ENCODE measurements around the gene AFTPH. TPM values are rescaled to one million over a fixed set of nuclear protein-coding genes. Genes with fewer than 3 reads are reported as not detected.

Gene AFTPH
- polyA plus RNA-seq, 2 of the 4 experiments (the other 2 are of a cell fraction): 24.0 to 51.4 TPM

GRCh38 chr2:64477979-64478378 is 46.1 kb upstream of the AFTPH start:
- Histone ChIP-seq H3K4me2 (no peak overlapping the region), H3K4me1 (no peaks in the 10 kb centered on the region), H3K9me3 (no peaks in the 10 kb centered on the region), H3K4me3 (no peak overlapping the region), H3K27ac (no peak overlapping the region)
- 93% methylated on average over 4 of the region's 4 CpGs for WGBS (ENCODE audit: missing lambda C conversion rate)
- TF ChIP-seq NPAS2 (CRISPR knock-in tag; IDR thresholded peaks at IDR 0.05; ENCODE audit: borderline replicate concordance) (no peak), MAX (IDR thresholded peaks at IDR 0.05) (no peak), TP53 (CRISPR knock-in tag; IDR thresholded peaks at IDR 0.05) (no peak), CBX8 (IDR thresholded peaks at IDR 0.05) (no peak), ZNF302 (CRISPR knock-in tag; IDR thresholded peaks at IDR 0.05) (no peak), JUN (IDR thresholded peaks at IDR 0.05) (no peak), REST (IDR thresholded peaks at IDR 0.05) (no peak), HOXB13 (CRISPR knock-in tag; IDR thresholded peaks at IDR 0.05; ENCODE audit: low read depth) (no peak), ESRRA (IDR thresholded peaks at IDR 0.05; ENCODE audit: borderline replicate concordance, low read length) (no peak), RCOR1 (IDR thresholded peaks at IDR 0.05; ENCODE audit: low read depth, low read length) (no peak)
- ChIA-PET POLR2A (no interaction called here), CTCF (interaction anchor here (5.5 to 14.3 kb wide), 3 partner anchors 10 to 151 kb away, joined by 38 to 533 read pairs (median 66); no protein-coding TSS in a partner anchor)
- DNase-seq (ENCODE audit: low read depth in 1 of 2, low spot score in 1 of 2) (no peak), ATAC-seq (no peak), FAIRE-seq (no peak)

GRCh38 chr2:64478502-64479230 is 45.5 kb upstream of the AFTPH start:
- H3K4me3 ChIP-seq: no peak overlapping the region
- ATAC-seq (no peak), FAIRE-seq (no peak), DNase-seq (ENCODE audit: low read depth in 1 of 2, low spot score in 1 of 2) (no peak)
- H3K27ac ChIP-seq: no peak overlapping the region
- no peaks in the 10 kb centered on the region for H3K4me1 ChIP-seq
- no peaks in the 10 kb centered on the region for H3K9me3 ChIP-seq
- WGBS (ENCODE audit: missing lambda C conversion rate): 69% methylated on average over 3 of the region's 3 CpGs
- H3K4me2 ChIP-seq: no peak overlapping the region
- ChIA-PET POLR2A (no interaction called here), CTCF (interaction anchor here (0.9 to 14.3 kb wide), 4 partner anchors 10 to 151 kb away, joined by 3 to 533 read pairs (median 37); no protein-coding TSS in a partner anchor)
- TF ChIP-seq MYC (IDR thresholded peaks at IDR 0.05; ENCODE audit: borderline replicate concordance, low read length) (no peak), ATOH8 (CRISPR knock-in tag; IDR thresholded peaks at IDR 0.05; ENCODE audit: low read depth) (no peak), CBX2 (IDR thresholded peaks at IDR 0.05; ENCODE audit: borderline replicate concordance, low read depth) (no peak), ELK1 (IDR thresholded peaks at IDR 0.05; ENCODE audit: low read depth, low read length) (no peak), EHMT2 (IDR thresholded peaks at IDR 0.05; ENCODE audit: low read depth) (no peak), RARB (CRISPR knock-in tag; IDR thresholded peaks at IDR 0.05) (no peak), FOSL2 (IDR thresholded peaks at IDR 0.05) (no peak), FOSL2 (CRISPR knock-in tag; IDR thresholded peaks at IDR 0.05) (no peak), RNF2 (IDR thresholded peaks at IDR 0.05; ENCODE audit: borderline replicate concordance, low read depth) (no peak), CBX8 (IDR thresholded peaks at IDR 0.05) (no peak), CTCF (IDR thresholded peaks at IDR 0.05) (no peak), JUNB (IDR thresholded peaks at IDR 0.05) (no peak), GATA3 (IDR thresholded peaks at IDR 0.05; ENCODE audit: borderline replicate concordance) (no peak)

All from A549 (cell line).